Measurements from ENCODE around the gene IP6K3.

The IP6K3 gene, protein sequence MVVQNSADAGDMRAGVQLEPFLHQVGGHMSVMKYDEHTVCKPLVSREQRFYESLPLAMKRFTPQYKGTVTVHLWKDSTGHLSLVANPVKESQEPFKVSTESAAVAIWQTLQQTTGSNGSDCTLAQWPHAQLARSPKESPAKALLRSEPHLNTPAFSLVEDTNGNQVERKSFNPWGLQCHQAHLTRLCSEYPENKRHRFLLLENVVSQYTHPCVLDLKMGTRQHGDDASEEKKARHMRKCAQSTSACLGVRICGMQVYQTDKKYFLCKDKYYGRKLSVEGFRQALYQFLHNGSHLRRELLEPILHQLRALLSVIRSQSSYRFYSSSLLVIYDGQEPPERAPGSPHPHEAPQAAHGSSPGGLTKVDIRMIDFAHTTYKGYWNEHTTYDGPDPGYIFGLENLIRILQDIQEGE

DNA sequence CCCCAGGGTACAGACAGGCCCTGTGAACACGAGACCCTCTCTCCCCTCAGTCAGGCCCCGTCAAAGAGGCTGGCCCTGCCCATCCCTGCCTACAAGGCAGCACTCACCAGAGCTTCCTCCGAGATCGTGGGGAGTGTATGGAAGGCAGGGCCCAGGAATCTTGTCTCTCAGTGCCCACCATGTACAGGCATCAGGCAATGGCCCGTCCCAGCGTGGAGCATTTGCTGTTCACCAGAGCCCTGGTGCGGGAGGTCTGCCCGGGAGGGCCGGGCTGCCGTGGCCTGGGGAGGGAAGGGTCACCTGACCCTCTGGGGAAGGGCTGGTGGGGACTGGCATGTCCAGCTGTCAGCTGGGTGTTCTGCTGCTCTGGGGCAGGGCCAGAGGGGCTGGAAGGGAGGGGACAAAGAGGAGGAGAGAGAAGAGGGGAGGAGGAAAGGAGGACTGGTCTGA, at the start of gene IP6K3:
IP6K3 (minus strand) TSS at position 255 of the 450 bp plus-strand sequence. CDS start 11,429 bp downstream, outside the sequence.
- DNase-seq, result no peak

DNA sequence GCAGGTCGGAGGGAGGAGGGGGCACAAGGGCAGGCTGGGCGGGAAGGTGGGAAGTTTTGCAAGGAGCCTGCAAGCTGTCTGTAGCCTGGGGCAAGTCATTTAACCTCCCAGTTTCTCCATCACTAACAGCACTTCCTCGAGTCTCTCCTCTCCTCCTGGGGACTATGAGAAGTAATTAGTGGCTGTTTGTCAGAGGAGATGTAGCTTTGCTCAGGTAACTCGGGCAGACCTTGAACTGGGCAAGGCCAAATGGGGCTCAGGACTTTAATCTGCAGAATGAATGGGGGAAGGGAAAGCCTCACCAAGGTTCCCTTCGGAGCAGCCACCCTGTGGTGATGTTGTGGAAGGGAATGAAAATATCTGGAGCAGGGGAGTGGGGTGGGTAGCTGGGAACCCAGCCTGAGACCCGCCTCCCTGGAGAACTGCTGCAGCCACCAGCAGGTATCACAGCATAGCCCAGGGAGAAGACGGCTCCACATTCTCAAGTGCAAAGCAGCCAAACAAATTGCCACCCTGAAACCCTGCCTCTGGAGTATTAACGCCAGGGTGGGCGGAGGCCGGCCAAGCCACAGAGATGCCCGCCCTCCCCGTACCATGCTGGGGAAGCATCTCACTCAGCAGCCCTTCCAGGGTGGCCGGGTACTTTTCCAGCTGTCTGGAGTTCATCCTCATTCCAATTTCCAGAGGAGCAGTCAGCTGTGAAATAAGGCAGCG, 48.4 kb upstream of the IP6K3 start:
- DNase-seq, result no peak

DNA sequence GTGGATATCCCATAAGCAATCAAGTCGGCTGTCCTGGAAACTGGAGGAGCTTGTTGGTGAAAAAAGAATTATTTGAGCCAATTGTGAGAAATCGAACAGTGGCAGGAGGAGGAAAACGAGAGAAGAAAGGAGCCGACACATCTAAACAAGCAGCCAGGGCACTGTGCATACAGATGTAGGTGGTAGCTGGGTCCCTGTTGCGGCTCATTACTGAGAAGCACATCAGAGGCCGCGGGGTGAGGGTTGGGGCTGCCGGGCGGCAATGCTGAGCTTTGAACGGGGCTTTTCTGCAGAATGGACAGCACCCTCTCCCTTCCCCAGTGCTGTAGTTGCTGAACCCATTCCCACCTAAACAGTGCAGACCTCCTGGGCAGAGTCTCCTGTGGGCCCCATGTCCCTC, 46.3 kb upstream of the IP6K3 start:
- no peak for DNase-seq

DNA sequence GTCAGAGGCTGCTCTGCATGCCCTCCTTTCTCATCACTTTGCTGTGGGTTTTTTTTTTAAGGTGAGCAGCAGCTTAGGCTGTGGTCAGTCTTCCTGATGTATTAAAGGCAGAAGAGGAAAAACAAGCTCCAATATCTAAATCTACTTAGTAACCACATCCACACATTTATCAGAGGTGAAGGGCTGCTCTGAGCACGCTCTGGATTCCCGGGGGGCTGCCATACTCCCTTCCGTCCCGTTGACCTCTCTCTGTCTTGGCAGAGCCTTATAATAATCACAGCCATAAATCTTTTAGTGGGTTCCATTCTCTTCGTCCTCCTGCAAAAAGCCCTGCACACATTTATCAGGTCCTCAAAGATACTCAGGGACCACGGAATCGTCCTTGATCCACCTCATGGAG, 44.9 kb upstream of the IP6K3 start:
- no peak for DNase-seq

DNA sequence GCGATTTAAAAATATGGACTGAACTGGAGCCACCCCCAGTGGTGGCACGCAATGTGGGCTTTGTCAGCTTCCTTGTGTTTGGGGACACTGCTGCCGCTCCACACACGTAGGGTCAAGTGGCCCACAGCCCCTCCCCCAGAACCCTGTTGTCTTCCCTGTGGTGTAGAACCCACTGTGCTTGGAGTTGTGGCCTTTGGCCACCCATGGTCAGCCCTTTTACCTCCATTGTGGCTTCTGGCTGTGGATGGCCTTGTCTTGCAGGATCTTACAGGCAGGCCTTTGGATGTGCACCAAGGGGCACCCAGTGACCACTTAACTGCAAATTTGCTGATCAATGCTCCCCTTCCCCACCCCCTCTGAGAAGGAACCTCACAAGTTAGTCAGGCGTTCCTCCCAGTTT, 44.2 kb upstream of the IP6K3 start:
- no peak for DNase-seq

DNA sequence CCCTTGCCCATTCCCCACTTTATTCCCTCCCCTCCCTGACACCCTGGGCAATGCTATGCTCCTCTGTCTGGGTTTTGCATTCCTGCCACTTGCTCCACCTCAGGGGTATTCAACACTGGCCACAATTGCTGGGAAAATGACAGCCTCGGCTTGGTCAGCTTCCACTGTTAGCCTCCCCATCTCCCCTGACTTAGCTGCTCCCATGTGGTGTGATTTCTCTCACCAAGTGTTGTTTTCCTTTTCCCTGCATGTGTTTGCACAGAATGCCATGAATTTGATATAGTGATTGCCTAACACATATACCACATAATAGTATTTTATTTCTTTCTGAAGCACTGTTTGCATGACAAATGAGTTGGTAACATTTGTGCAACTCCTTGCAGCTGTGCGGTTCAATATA, 43.7 kb upstream of the IP6K3 start:
- no peak for DNase-seq

DNA sequence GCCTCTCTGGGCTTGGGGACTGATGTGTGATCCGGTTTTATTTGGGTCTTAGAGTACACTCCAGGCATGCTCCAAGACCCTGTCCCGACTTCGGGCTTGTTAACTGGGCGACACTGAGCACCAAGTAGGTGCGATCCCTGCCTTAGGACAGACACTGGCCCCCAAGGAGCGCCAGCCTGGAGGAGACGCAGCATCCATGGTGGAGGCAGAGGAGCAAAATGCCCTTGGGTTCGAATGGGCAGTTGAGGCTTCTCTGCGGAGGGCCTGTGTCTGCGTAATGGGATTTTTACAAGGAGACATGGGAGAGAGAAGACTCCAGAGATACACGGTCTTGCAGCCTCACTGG, 42.8 kb upstream of the IP6K3 start:
- DNase-seq, result no peak

DNA sequence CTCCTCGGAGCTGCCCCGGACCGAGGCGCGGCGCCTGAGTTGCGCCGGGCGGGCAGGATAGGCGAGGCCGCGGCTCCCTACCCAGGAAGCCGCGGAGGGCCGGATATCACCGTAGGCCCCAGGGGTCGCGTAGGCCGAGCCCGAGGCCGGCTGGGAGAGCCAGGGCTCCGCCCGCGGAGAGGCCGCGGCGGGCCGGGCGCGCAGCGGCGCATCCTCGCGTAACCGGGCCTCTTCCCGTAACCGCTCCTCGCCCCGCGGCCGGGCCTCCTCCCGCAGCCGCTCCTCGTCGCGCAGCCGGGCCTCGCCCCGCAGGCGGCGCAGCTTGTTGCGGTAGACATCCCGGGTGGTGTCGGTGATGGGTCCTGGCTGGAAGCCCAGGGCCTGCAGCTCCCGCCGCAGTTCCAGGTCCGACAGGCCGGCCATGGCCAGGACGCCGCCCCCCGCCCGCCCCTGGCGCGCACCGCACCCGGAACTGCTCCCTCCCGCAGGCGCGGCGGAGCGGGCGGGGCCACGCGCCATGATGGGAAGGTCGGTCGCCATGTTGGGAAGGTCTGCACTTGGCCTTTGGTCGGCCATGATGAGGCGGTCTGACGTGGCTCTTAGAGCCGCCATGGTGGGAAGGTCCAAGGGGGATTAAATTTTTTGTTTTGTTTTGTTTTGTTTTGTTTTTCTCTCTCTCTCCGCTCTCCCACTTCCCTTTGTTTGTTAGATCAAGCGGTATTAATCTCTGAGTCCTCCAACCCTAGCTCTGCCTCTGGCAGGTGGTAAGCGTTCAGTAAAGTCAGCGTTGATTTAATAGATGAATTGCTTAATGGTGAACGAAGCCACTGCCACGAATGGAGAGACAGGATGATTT, 42.2 kb upstream of the IP6K3 start, which contains the start of gene LEMD2:
LEMD2 (minus strand) TSS at position 437 of the 856 bp plus-strand sequence; CDS start at position 423, 14 bp downstream.
- peak; percentile 97 for DNase-seq

DNA sequence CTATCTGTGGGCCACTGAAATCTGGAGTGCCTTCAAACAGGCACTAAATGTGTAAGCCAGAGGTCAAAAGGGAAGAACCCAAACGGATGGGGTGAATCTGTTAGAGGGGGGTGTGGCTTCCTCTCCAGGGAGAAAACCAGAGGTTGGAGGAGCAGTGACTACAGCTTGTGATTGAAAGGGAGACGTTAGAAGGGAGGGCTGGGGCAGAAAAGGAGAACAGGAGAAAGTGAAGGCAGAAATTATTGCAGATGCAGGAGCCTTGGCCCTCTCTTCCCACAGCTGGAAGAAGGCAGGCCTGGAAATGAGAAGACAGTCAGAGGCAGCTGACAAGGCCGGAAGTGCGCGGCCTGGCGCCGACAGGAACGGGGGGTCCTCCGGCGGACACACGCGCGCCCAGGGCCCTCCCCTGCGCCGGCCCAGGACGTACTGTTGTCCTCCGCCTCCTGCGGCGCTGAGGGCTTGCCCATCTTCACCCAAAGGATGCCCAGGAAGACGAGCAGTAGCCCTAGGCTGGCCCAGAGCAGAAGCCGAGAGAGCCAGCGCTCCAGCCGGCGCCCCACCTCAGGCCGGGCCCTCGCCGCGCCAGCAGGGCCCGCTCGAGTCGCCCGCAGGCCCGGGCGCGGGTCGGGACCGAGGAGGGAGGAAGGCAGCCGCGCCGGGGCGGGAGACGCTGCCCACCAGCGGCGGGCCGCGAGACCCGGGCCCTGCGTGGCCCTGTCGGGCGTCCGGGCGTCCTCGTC, 41.4 kb upstream of the IP6K3 start:
- DNase-seq, result peak; percentile 85

DNA sequence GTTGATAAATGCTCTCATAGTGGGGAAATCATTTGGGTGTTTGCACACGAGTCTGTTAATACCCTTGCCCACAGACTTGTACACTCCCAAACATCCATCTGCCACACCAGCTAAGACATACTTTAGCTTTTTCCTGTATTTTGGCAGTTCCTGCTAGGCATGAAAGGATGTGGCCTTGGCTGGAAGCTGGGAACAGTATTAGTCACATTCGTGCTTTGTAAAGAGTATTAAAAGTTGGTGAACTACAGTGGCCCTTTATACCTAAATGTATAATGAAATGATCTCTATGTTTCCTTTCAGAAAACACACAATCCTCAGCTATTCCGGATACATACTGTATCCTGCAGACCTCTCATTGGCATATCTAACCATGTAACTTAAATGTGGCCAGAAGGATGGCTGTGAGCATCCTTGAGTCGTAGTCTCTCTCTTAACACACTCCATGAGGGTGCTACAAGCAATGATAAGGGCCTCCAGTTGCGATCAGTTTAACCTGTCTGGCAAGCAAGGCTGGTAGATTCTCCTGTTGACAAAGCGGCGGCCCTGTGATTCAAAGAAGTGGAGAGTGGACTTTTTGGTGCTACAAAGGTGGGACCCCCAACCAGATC, 40.7 kb upstream of the IP6K3 start:
- DNase-seq, result no peak

DNA sequence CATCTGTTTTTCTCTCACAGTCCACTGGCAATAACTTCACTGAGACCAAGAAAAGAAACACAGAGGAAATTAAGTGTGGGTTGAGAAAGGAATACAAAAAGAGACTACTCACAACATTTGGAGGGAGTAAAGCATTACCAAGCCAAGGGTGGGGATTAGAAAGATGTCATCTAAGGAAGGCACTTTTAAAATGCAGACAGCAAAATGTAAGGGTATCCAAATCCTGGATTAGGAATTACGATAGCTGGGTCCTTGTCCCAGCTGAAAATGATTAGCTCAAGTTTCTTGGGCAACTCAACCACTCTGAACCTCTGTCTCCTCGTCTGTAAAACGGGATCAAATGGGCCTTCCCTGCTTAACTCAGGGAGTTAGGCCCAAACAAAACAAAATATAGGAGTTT, 40.0 kb upstream of the IP6K3 start:
- DNase-seq, result no peak

DNA sequence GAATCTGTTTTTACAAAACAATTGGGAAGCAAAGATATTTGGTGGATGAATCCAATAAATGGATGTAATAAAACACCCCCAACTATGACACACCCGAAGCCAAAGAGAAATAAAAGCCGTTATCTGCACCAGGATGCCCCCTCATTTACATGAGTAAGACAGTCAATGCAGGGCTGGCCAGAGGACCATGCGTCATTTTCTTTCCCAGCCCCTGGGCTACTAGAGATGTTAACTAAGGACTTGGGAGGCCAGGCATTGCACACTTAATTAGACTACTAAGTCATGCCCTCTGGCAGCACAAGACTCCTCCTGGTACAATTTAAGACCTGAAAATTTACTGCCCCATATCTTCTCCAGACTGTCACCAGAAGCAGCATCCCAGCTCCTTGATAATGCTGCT, 39.1 kb upstream of the IP6K3 start:
- DNase-seq, result no peak

DNA sequence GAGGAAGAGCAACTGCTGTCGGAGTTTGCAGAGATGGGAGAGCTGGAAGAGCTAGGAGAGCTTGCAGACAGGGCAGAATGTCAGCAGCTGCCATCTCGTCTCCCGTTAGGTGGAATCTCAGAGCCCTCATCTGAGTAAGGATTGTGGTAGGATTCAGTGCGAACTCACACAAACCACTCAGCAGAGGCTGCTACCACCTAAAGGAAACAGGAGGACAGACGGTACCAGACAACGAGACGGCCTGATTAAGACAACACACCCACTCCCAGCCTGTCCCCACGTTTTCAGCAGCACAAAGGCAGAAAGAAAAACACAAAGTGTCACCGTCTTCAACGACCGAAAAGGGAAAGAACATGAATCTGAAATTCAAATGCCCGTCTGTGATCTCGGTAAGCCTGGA, 38.1 kb upstream of the IP6K3 start:
- DNase-seq, result no peak

DNA sequence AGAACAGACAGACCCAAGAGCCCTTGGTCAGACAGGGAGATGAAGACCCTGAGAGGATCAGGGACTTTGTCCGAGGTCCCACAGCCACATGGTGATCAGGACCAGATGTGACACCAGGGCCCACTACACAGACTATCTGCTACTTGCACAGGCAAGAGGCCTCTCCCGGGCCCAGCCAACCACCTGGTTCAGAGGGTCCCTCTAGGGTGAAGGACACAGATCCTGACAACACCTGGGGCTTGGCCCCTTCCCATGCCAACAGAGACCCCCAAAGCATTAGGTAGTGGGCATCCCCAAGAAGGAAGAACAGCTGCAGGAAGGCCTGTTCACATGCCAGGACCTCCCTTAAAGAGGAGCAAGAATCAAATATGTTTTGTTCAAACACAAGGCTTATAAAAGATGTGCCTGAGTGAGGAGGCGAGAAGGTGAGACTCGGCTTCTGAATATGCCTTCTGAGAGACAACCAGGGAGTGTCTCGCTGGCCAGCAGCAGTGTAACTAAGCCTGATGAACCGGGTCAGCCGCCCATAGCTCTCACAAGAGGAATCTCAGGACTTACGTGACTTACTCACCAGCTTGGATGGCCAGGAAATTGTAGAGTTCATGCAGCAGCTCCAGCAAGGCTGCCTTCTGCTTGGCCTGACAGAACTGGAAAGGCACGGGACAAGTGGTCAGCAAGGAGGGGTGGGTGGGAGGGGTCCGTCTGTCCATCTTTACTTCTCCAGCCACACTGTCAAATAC, 37.2 kb upstream of the IP6K3 start:
- no peak for DNase-seq

DNA sequence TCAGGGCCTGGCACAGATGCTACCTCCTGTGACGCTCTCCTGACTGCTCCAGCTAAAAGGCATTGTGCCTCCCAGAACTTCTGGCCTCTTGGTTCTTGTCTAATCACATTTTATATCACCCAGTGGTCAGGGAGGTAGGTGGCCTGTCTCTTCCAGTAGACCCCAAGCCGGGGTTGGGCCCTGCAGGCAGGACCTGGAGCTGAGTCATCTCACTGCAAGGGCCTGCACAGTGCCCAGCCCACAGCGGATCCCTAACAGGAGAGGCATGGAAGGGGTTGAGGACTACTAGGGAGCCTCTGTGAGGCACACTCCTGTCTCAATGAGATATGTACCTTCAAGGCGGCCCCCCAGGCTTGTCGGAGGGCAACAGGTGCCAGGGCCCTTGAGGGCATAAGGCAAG, 35.9 kb upstream of the IP6K3 start:
- DNase-seq, result no peak

DNA sequence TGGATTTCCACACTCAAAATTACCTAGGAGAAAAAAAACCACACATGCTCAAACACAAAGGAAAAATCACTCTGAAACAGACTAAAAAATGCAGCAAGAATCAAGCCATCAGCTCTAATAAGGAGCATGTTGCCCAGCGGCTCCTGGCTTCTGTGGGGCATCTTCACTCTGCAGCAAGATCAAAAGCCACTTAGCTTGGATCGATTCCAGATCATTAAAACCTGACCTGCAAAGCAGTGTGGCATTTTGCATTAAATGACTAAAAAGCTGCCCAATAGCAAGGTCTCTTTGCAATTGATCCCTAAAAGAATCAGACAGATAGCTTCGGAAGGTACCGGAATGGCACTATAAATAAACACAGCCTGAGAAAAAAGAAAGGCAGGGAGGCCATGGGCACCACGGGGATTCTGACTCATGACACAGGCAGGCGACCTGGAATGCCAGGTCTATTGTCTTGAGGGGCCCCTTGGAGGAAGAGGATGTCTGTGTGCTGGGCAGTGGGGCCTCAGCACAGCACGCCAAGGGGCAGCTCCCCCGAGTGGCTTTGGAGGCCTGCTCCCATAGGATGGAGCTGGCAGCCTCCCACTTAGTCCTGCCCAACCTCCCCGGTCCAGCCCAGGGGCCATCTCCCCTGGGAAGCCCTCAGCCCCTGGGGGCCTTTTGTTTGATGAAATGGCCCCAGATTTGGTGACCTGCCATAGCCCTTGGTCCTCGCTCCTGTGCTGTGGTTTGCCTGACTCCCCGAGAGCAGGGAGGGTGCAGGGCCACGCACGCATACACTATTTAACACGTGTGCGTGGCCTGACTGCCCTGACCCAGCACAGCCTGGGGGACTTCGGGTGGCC, 34.6 kb upstream of the IP6K3 start:
- DNase-seq, result no peak

DNA sequence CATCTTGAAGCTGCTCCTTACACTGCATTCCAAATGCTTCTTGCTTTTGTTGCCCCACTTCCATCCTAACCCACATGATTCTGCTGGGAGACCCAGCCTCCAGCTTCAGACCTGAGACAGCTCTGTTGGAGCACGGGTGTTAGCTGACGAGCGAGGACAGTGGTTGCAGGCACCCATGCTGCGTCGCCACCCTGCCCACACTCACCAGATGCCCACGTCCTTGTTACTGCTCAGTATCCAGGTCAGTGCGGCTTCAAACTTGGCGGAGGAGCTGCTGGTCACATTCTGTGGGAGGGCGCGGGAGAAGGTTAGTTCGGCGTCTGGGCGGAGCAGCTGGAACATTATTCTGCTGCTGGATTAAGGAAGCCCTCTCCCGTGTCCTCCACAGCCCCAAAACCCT, 33.2 kb upstream of the IP6K3 start:
- DNase-seq, result no peak

DNA sequence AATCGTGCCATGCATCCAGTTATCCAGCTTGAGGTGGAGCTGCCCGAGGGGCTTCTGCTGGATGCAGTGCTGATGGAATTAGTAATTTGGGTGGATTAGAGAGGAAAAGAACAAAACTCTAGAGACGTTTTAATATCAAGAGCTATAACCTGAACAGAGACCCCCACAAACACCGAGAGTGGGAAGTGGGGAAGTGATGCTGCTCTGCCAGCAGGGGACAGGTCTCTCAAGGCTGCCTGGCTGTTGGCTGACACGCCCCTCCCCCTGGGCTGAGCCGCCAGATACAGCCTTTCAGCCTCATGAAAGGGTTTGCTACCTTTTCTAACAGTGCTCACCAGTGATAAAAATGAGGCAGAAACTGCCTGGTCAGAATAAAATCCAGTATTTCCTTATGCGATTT, 32.6 kb upstream of the IP6K3 start:
- no peak for DNase-seq

DNA sequence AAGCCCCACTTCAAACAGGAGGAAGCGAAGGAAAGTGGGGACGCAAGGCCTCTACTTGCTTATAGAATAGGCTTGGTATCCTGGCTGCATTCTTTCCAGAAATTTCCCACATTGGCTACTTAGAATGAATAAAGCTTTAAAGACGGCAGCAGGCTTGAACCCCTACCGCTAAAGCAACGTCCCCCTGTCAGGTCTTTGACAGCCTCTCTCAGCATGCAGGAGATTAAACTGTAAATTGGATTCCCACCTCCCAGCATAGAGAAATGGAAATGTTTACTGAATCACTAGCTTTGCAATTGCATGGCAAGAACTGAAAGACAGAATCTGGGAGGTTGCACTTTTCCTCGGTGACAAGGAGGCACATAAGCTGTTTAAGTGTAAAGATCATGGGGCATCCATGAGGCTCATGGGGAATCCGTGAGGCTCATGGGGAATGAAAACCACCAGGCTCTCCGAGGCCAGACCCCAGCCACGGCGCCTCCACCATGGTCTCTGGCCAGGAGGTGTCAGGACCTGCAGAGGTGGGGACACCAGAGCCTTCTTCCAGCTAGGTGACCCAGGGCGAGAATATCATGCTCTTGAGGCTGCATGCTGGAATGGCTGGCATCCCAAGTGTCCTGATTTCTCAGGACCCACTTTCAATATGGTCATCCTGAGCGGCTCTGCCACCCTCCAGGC, 31.9 kb upstream of the IP6K3 start:
- no peak for DNase-seq

Measured in activated effector memory CD4-positive, alpha-beta T cell treated with anti-CD3 and anti-CD28 coated beads, Interleukin-2, amount 50 U/mL, for 16 hours (primary cell).